Activated effector memory CD4-positive, alpha-beta T cell treated with Interleukin-2 at 50 U/mL for 16 hours (primary cell): Measurements from ENCODE around the gene THSD4.

Source experiments
- DNase-seq: peaks from one replicate; pipeline ENCODE4 v3.0.0-alpha.2; 2020

Gene THSD4

DNA sequence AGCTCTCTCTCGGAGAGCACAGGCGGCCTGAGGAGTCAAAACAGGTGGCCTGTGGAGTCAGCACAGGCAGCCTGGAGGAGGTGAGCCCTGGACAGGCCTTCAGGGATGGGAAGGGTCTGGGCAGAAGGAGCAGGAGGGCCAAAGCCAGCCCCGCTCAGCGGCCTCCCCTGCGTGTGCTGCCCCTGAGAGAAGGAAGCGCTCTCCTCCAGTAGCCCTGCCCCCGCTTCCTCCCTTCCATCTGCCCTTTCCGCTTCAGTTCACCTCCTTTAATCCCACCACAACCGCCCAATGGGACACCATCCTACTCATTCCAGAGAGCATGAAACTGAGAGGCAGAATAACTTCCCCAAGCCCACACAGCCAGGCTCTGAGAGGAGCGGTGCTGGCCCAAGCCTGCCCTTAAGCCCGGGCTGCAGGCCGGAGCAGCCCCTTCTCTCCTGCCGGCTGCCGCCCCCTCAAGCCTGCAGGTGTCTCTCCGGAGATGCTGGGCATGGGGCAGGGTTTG, 691.9 kb downstream of the THSD4 start:
- no peak for DNase-seq

DNA sequence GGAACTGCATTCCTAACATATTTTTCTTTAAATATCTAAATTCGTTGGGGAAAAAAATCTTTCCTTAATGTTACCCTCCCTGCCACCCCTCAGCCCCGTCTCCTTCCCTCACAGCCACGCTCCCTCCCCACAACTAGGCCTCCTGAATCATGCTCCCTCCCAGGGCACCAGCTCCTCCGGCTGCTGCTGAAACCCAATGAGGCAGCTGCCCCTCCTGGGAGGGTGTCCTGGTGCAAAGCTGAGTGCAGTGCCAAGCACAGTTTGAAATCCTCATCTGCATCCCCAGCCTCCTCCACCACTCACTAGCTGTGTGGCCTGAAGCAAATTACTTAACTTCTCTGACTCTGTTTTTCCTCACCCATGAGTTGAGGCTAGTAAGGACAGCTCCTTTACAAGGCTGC, 692.4 kb downstream of the THSD4 start:
- DNase-seq = no peak

DNA sequence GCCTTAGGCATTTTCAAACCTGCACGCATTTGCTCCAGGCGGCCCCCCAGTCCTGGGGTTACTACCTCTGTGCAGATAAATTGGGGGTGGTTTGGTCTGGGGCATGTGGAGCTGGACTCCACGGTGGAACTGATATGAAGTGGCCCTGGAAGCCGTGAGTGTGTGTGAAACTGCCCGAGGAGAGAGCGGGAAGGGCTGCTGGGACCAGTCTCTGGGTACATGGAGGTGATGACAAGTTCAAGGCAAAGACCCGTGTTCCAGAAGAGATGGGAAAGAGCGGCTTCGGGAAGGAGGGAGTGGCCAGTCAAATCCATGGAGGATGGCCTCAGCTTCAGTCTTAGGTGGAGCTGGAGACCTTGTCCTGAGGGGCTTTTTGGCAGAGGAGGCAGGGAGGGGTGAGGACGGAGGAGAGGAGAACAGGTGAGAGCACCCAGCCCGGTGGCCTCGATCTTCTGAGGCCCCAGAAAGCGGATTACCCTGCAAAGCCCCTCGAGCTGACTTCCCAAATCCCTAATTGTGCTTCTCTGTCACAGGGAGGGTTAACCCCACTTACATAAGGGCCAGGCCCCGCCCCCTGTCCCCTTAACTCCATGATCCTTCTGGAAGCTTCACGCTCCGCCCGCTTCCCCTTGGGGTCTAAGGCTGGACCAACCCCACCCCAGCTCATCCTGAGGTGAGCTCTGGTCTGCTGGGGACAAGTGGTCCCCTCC, 693.2 kb downstream of the THSD4 start:
- no peak for DNase-seq

DNA sequence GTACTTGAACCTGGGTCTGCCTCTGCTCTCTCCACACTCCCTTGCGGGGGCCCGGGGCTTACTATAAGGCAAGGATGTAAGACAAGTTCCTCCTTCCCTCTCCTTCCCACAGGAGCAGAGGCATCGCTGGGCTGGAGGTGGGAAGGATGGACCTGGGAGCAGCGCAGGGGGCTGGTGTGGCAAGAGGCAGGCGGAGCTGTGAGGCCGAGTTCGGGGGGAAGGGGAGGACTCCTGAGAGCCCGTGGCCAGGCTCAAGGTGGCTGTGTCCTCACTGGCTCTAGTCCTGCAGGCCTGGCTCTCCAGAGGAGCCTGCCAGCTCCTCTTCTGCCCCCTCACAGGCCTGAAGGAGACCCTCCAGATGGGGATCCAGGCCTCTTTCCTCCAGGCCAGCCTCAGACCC, 694.1 kb downstream of the THSD4 start:
- DNase-seq = no peak

DNA sequence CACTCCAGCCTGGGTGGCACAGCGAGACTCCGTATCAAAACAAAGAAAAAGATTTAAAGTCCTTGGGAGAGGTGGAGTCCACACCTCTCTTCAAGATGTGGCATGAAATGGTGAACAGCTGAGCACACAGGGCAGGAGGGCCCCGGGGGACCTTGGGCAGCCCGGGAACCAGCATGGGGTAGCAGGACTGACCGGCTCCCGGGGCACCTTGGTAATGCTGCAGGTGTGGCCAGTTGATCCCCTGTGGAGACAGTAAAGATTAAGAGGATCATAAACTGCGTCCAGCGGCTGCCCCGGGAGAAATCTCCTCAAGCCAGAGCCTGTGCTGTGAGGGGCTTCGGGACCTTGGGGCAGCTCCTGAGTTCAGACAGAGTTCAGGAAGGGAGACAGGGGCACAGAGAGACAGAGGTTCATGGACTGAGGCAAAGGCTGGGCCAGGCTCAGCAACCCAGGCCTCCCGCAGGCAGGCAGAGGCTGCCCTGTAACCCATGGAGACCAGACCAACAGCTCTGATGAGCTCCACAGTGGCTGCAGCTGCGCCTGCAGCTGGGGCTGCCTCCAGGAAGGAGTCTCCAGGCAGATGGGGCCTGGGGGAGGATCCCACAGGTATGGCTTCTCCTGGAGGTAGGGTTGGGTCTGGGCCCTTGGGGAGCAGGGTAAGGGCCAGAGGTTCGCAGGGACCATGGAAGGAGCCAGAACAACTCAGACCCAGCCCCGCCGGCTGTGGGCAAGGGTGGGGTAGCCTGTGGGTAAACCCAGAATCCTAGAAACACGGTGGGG, 695.2 kb downstream of the THSD4 start, which contains the start of gene NR2E3:
Gene NR2E3, plus strand, starts transcription at position 299 of the 780 bp plus-strand sequence. Its CDS starts 190 bp downstream, at position 489.
- no peak for DNase-seq

DNA sequence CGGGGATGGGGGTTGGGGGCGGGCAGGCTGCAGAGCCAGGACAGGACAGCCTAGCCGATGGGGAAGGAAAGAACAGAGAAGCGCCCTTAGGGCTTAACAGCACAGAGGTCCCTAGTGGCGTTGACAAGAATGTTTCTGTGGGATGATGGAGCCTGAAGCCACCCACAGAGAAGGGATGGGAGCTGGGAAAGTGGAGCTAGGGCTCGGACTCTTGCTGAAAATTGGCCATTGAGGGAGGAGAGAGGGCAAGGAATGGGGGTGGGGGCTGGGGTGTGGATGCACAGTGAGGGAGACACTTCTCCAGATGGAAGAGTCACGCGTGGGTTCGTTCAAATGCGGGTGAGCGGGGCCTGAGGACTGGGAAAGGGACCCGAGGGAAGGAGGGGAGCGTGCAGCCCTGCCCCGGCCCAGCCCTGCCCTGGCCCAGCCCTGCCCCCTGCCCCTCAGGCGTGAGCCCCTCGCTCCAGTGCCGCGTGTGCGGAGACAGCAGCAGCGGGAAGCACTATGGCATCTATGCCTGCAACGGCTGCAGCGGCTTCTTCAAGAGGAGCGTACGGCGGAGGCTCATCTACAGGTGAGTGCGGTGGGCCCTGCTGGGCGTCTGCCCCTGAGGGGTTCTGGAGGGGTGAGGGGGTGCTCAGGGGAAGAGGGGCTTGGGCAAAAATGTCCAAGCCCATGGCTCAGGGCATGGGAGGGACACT, 695.9 kb downstream of the THSD4 start:
- no peak for DNase-seq

DNA sequence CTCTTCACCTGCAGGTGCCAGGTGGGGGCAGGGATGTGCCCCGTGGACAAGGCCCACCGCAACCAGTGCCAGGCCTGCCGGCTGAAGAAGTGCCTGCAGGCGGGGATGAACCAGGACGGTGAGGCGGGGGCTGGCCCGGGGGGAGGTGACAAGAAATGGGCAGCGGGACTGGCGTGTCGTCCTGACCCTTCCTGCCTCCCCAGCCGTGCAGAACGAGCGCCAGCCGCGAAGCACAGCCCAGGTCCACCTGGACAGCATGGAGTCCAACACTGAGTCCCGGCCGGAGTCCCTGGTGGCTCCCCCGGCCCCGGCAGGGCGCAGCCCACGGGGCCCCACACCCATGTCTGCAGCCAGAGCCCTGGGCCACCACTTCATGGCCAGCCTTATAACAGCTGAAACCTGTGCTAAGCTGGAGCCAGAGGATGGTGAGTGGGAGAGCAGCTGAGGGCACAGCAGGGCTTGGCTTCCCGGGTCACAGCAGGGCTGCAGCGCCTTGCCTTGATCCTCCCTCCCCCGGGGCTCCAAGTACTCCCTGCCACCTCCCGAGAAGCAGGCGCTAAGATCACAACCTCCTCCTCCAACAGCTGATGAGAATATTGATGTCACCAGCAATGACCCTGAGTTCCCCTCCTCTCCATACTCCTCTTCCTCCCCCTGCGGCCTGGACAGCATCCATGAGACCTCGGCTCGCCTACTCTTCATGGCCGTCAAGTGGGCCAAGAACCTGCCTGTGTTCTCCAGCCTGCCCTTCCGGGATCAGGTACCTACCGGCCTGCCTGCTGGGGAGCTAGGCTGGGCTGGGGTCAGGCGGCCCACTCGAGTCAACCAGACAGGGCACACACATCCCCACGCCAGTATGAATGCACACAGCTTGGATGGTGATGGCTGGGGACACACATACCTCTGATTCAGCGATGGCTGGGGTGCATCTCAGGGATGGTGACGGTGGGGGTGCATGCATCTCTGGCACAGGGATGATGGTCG, 696.8 kb downstream of the THSD4 start:
- DNase-seq = no peak

DNA sequence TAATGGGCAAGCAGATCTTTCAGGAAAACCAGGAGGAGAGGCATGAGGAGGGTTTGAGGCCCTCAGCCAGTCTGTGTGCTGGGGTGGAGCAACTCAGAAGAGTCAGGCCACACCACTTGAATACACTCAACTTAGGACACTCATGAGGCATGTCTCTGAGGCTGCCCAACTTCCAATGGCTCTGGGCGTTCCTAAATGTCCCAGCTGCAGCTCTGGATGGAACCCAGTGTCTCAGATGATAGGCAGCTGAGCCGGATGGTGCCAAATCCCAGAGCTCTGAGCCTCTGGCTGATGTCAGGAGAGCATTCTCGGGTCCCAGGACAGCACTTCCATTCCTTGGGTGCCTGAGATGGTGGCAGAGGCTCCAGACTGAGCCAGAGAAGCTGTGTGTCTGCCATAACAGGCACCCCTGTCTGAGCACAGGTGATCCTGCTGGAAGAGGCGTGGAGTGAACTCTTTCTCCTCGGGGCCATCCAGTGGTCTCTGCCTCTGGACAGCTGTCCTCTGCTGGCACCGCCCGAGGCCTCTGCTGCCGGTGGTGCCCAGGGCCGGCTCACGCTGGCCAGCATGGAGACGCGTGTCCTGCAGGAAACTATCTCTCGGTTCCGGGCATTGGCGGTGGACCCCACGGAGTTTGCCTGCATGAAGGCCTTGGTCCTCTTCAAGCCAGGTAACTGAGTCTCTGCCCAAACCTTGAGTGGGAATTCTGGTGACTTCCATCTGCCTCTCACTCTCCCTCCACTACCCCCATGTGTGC, 697.9 kb downstream of the THSD4 start:
- DNase-seq = no peak

DNA sequence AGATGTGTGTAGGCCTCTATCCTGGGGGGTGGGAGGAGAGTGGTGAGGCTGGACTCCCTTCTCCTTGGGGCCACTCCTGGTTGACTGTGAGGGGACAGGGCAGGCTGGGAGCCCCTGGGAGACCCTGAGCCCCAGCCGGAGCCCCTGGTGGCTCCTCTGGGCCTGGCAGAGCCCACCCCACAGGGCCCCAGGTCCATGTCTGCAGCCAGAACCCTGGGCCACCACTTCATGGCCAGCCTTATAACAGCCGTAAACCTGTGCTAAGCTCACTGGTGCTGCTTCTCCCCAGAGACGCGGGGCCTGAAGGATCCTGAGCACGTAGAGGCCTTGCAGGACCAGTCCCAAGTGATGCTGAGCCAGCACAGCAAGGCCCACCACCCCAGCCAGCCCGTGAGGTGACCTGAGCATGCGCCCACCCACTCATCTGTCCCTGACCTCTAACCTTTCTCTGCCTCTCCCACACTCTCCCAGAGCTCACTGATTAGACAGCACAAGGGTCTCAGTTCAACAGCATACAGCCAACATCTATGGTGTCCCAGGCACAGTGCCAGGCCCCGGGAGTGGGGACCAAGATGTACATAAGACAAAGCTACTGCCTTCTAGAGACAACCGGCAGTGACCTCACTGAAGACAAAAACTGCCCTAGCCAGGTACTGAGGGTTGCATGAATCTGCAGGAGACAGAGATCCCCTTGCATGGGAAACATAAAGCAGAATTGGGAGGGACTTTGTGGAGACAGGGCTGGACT, 698.6 kb downstream of the THSD4 start:
- no peak for DNase-seq

DNA sequence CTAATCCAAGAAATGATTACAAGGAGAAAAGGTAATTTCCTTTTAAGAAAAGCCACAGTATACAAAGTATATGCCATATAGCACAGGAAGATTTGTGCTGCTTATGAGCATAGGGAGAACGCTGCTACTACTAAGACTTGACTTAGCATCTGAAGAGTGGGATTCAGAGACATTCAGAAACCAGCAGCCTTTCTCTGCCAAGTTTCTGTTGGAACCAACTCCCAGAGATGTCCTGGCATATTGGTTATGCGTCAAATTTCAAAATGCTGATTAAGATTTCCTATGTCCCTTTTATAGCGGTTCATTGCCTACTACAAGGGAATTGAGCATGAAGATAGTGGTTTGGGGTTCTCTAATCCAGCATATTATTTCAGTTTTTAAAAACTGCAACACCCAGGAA, 700.0 kb downstream of the THSD4 start:
- DNase-seq = no peak

DNA sequence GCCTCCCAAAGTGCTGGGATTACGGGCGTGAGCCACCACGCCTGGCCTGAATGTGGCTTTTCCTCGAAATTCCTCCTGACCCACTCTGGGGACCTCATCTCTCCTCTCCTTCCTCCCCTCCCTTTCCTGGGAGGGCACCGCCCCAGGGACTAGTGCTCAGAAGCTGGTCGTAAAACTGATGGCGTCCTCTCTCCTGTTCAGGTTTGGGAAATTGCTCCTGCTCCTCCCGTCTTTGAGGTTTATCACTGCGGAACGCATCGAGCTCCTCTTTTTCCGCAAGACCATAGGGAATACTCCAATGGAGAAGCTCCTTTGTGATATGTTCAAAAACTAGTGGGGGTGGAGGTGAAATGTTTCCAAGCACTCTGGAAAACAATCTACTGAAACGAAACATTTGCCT, 702.1 kb downstream of the THSD4 start:
- no peak for DNase-seq

DNA sequence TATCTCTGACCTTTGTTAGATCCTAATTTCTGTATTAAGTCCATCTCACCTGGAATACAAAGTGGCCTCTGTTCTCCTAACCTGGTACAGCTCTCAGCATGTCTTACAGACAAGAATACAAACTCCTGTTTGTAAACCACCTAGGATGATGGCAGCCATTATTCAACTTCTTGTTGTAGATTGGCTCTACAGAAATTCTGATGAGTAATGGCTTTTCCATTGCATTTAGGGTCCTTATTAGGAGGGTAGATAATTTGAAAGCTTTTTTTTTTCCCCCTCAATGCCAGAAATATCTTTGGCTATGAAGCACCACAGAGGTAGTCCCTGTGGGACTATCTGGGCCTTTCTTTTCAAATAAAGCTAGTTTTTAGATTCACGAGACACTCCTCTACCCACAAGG, 704.9 kb downstream of the THSD4 start:
- no peak for DNase-seq

DNA sequence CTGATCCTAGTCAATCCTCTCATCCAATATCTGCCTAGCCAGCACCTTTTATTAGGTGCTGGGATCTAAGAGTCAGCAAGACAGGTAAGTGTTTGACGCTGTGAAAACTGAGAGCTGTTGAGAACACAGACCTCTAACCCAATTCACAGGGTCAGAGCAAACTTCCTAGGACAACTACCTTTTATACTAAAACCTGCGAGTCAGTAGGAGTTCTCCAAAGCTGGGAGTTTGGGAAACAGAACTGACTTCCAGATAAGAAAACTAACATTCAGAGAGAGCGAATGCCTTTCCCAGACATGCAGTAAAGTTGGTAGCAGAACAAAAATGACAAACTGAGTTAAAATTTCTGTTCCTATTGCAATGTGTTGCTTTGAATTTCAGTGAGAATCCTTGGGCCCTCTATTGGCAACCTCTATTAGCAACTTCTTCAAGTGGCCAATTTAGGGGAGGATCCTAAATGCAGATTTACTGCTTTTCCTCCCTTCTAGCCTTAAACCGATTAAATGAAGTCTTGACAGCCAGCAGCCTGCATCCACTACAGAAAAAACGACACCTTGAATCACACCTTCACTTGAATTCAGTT, 706.4 kb downstream of the THSD4 start:
- no peak for DNase-seq

DNA sequence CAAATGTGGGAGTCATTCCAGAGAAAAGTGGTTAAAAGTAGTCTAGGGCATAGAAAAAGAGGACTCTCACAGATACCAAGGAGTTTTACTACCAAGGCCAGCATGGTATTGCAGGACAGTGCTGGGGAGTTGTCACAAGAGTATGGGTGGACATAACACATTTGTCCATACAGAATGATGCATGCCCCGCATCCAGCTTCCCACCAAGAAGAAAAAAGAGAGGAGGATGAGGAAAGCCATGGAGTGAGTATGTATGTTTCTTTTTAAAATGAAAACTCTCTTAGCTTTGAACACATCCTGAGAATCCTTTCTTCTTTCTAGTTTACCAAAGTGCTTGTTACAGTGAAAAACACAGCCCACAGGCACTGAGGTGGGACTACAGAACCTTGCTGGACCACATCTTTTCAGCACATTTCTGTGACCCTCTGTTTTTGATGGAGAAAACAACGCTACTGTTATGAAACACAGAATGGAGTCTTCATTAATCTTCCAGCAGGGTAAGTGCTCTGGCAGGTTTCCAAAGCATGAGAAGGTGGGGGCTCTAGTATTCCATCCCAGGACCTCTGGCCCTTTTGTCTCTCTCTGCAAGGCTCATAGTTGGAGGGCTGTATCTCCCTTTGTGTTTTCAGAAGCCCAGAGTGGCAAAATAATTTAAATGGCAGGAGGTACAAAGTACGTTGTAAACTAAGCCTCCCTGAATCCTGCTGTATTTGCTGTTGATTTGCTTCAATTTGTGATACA, 707.8 kb downstream of the THSD4 start:
- no peak for DNase-seq

DNA sequence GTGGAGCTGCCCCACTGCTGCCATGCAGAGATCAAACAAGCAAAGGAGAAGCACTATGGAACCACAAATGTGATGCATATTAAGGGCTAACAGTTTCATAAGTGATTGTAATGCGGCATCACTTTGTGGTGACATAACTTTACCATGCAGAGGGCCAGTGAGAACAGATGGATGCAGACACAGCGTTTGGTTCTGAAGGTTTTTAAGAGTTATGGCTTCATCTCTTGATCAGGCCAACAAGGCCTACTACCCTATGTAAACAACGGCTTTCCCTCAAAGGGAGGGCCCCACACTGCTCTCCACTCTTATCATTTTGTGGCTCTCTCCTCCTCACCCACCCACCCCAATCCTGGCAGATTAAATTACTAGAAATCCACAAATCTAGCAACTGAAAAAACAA, 708.5 kb downstream of the THSD4 start:
- no peak for DNase-seq

DNA sequence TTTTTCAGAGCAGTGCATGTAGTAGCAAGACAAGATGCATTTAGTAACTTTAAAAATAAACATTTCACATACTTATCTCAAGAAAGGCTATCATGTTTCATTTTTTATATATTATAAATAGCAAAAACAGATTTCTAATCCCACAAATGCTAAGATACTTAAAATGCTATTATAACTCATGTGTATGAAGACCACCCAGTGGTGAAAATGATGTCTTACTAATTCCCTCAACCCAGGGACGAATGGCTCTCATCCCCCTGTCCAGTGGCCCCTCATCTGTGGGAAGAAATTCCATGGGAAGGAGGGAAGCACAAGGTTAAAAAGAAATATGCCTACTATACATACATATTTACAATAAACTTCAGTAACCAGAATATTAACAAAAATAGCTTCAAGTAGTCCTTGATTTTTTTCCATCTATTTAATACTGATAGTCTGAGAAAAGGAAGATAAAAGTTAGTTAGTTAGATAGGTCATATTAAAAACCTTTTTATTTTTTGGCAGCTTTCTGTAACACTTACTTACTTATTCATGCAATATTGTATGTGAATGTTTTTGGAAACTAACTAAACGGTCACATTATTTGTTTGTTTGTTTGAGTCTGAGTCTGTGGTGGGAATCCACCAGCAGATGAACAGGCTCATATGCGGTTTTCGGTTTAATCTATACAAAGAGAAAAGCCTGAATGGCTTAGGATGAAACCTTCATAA, 709.9 kb downstream of the THSD4 start:
- no peak for DNase-seq

DNA sequence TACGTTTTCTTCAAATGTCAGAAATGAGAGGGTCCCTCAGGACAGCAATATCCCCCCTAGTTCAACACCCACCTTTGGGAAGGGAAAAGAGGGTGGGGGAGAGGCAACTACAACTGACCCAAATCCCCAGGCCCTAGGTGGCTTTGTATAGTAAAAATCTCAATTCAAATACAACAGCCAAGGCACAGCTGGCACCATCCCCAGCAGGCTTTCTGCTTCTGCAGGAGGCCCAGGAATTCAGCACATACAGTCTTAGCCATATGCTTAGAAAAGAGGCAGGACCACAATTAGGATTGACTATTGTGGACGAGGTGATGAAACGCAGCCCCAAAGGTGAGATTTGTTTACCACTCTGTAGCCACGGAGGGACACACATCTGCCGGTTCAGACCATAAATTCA, 710.9 kb downstream of the THSD4 start:
- DNase-seq = no peak

DNA sequence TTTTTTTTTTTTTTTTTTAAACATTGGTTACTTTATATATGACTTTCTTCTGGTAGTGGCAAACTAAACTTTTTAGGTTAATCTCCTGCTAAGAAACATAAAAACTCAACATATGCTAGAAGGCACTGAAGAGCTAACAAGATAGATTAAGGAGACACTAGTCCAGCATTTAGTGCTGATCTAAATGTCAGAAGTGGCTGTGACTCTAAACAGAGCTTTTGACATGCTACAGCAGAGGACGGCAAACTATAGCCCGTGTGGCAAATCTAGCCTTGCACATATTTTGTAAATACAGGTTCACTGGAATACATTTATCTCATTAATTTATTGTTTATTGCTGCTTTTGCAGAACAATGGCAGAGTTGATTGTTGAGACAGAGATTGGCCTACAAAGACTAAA, 715.7 kb downstream of the THSD4 start:
- DNase-seq = no peak
